Erythroblast (primary cell): Measurements from ENCODE around the gene MTCH2.

ENCODE experiments used
- GATA1 ChIP-seq: IDR thresholded peaks from 2 replicates; pipeline ENCODE4 v1.6.1; 2011; ENCODE audit warnings: low read depth, mild to moderate bottlenecking, control low read depth, low read length, moderate library complexity
- POLR2A ChIP-seq: IDR thresholded peaks from 2 replicates; pipeline ENCODE4 v1.6.1; 2011; ENCODE audit warnings: mild to moderate bottlenecking, low read length

- TF ChIP-seq POLR2A: no peak
- TF ChIP-seq GATA1: no peak
Measured at GRCh38 chr11:47570651-47571356, 71.6 kb downstream of the MTCH2 start.
